Esophagus muscularis mucosa (tissue), 4 donors: Measurements from ENCODE around the gene SYTL2.

Experiments
- EP300 ChIP-seq: sonication (generic); formaldehyde crosslinking; IDR thresholded peaks from one replicate; pipeline ENCODE4 v1.6.1; 2017; ENCODE audit warnings: antibody characterized with exemption
- POLR2A ChIP-seq: fragments of 450-650 bp; IDR thresholded peaks from one replicate; pipeline ENCODE4 v1.6.1; 2017; ENCODE audit warnings: antibody characterized with exemption, moderate library complexity, mild to moderate bottlenecking, low read depth
- TF ChIP-seq, protein P1 (sequence below), 3 experiments: fragments of 200-600 bp in 2 of 3; fragments of 450-650 bp in 1 of 3; sonication (generic) in 2 of 3; IDR thresholded peaks; one replicate each; pipeline ENCODE4 v1.5.1; 2017 to 2019; ENCODE audit warnings: antibody characterized with exemption in 3 of 3, mild to moderate bottlenecking in 2 of 3, moderate library complexity in 1 of 3

DNA sequence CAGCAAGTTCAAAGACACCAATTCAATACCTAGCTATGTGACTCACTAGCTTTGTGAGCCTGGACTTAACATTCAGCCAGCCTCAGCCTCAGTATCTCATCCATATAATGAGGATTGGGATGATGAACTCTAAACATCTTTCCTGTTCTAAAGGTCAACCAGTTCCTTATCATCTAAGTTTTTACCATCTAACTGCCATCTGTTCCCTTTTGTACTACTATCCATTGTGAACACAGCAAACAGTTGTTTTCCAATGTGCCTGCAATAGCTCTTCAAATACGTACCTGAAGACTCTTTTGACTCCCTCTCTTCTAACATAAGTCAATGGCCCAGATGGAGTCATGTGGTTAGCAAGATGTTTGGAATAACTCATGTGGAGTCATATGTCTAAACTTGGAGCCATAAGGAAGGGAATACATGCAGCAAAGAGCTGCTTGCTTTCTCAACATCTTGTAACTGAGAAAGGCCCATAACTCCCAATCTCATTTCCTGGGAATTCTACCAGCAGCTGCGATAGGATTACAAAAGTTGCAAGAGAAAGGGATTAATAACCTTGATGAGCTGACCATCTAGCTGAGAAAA is 19.4 kb downstream of the SYTL2 start:
- no peak for TF ChIP-seq EP300
- TF ChIP-seq, protein P1, sequence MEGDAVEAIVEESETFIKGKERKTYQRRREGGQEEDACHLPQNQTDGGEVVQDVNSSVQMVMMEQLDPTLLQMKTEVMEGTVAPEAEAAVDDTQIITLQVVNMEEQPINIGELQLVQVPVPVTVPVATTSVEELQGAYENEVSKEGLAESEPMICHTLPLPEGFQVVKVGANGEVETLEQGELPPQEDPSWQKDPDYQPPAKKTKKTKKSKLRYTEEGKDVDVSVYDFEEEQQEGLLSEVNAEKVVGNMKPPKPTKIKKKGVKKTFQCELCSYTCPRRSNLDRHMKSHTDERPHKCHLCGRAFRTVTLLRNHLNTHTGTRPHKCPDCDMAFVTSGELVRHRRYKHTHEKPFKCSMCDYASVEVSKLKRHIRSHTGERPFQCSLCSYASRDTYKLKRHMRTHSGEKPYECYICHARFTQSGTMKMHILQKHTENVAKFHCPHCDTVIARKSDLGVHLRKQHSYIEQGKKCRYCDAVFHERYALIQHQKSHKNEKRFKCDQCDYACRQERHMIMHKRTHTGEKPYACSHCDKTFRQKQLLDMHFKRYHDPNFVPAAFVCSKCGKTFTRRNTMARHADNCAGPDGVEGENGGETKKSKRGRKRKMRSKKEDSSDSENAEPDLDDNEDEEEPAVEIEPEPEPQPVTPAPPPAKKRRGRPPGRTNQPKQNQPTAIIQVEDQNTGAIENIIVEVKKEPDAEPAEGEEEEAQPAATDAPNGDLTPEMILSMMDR (IDR thresholded peaks at IDR 0.05), result no peak
- TF ChIP-seq POLR2A, result no peak
